Erythroblast (primary cell): ENCODE data around the gene GALNT18.
"Not testable (repeated sequence)": the region's sequence is repeated elsewhere in the genome, so short reads cannot be mapped to it uniquely, and the experiment has no call there.

Experiments
- GATA1 ChIP-seq: IDR thresholded peaks from 2 replicates; pipeline ENCODE4 v1.6.1; 2011; ENCODE audit warnings: low read depth, mild to moderate bottlenecking, control low read depth, low read length, moderate library complexity
- POLR2A ChIP-seq: IDR thresholded peaks from 2 replicates; pipeline ENCODE4 v1.6.1; 2011; ENCODE audit warnings: mild to moderate bottlenecking, low read length

GRCh38 chr11:11352878-11353277 is 268.9 kb downstream of the GALNT18 start, which contains the start of gene CSNK2A3:
- TF ChIP-seq POLR2A, GATA1: not testable (repeated sequence)
